GM12891 (cell line): Measurements from ENCODE around the gene OAT.

Experiments
- PAX5 ChIP-seq: IDR thresholded peaks from 2 replicates; pipeline ENCODE4 v1.6.1; 2011; ENCODE audit warnings: low read length, moderate library complexity, mild to moderate bottlenecking; ENCODE audit not compliant: insufficient read depth, severe bottlenecking
- POLR2A ChIP-seq: IDR thresholded peaks from 2 replicates; pipeline ENCODE4 v1.6.1; 2011; ENCODE audit warnings: low read depth, low read length, control low read depth
- POLR2AphosphoS5 ChIP-seq: IDR thresholded peaks from 2 replicates; pipeline ENCODE4 v1.6.1; 2011; ENCODE audit warnings: low read depth, low read length, control low read depth
- POU2F2 ChIP-seq: IDR thresholded peaks from 2 replicates; pipeline ENCODE4 v1.6.1; 2011; ENCODE audit warnings: low read depth, mild to moderate bottlenecking, control low read depth, low read length, moderate library complexity
- SPI1 ChIP-seq: IDR thresholded peaks from 2 replicates; pipeline ENCODE4 v1.6.1; 2011; ENCODE audit warnings: low read depth, low read length, control low read depth
- TAF1 ChIP-seq: IDR thresholded peaks from 2 replicates; pipeline ENCODE4 v1.6.1; 2011; ENCODE audit warnings: low read depth, low read length, control low read depth

- TF ChIP-seq POLR2A (no peak), TAF1 (no peak), POLR2AphosphoS5 (no peak), SPI1 (no peak), POU2F2 (no peak), PAX5 (no peak)
Measured at GRCh38 chr10:124458889-124459288, 40.2 kb upstream of the OAT start.
